Cardiac muscle cell (in vitro differentiated cells and primary cell): ENCODE data around the gene SNX4. TPM values are rescaled to one million over a fixed set of nuclear protein-coding genes. Genes with fewer than 3 reads are reported as not detected.
"Not testable (repeated sequence)": the region's sequence is repeated elsewhere in the genome, so short reads cannot be mapped to it uniquely, and the experiment has no call there.

ENCODE experiments used
- DNase-seq, 2 donors: peaks; one replicate each; pipeline versions ENCODE4 v3.0.0 to v3.0.0-alpha.2; 2010 to 2017; ENCODE audit warnings: low read depth in 1 of 2, low spot score in 1 of 2
- H3K27ac ChIP-seq: fragments of 200-600 bp; sonication (generic); 2 replicates; pipeline ENCODE4 v1.5.1; 2016
- H3K27me3 ChIP-seq: fragments of 200-600 bp; sonication (generic); 2 replicates; pipeline ENCODE4 v1.6.0; 2016; ENCODE audit warnings: control low read depth
- H3K36me3 ChIP-seq: fragments of 200-600 bp; sonication (generic); 2 replicates; pipeline ENCODE4 v1.5.1; 2016; ENCODE audit warnings: control low read depth
- H3K4me1 ChIP-seq: fragments of 200-600 bp; sonication (generic); 2 replicates; pipeline ENCODE4 v1.8.1; 2017; ENCODE audit warnings: low read depth, mild to moderate bottlenecking, mixed run types
- H3K4me3 ChIP-seq: fragments of 200-600 bp; sonication (generic); 2 replicates; pipeline ENCODE4 v1.5.1; 2016; ENCODE audit warnings: mild to moderate bottlenecking
- H3K9me3 ChIP-seq: fragments of 200-600 bp; sonication (generic); 2 replicates; pipeline ENCODE4 v1.5.1; 2017; ENCODE audit warnings: low read depth, mild to moderate bottlenecking, control low read depth
- polyA plus RNA-seq: library from polyadenylated mRNA; unstranded; fragments of >200 nt; fragmentation: Nextera tagmentation; extraction: Ambion mirVana; gene quantifications from 2 replicates; pipeline ENCODE4 v1.2.1, GENCODE V29; 2016
- total RNA-seq: library from RNA; depleted of rRNA; stranded (reverse); fragments of >200 nt; gene quantifications from 2 replicates; pipeline ENCODE4 v1.2.3, GENCODE V29; 2016
- TF ChIP-seq, protein P1 (sequence below): IDR thresholded peaks from 2 replicates; pipeline ENCODE4 v1.5.1; 2012; ENCODE audit warnings: low read depth, mild to moderate bottlenecking, low read length

Gene SNX4
- total and polyA plus RNA-seq, 2 experiments from 2014 or later = 43.5 to 63.8 TPM

DNA sequence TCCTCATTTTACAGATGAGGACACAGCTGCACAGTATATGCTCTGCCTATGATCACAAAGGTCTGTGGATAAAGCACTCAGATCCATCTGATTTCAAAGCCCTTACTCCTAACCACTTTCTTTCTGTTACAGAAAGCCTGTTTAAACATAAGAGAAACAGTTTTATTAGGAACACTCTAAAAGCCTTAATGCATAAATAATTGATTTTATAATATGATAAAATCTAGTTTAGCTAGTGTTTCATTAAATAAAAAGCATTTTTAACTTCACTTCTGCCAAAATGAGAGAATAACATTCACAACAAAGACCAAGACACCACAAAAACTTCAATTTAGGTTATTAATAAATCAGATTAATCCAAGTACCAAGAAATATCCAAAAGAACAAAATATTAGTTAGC lies 21.4 kb downstream of the SNX4 start:
- H3K36me3 ChIP-seq = peaks cover 14% of the 10 kb centered on the region
- TF ChIP-seq, protein P1, sequence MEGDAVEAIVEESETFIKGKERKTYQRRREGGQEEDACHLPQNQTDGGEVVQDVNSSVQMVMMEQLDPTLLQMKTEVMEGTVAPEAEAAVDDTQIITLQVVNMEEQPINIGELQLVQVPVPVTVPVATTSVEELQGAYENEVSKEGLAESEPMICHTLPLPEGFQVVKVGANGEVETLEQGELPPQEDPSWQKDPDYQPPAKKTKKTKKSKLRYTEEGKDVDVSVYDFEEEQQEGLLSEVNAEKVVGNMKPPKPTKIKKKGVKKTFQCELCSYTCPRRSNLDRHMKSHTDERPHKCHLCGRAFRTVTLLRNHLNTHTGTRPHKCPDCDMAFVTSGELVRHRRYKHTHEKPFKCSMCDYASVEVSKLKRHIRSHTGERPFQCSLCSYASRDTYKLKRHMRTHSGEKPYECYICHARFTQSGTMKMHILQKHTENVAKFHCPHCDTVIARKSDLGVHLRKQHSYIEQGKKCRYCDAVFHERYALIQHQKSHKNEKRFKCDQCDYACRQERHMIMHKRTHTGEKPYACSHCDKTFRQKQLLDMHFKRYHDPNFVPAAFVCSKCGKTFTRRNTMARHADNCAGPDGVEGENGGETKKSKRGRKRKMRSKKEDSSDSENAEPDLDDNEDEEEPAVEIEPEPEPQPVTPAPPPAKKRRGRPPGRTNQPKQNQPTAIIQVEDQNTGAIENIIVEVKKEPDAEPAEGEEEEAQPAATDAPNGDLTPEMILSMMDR = no peak

DNA sequence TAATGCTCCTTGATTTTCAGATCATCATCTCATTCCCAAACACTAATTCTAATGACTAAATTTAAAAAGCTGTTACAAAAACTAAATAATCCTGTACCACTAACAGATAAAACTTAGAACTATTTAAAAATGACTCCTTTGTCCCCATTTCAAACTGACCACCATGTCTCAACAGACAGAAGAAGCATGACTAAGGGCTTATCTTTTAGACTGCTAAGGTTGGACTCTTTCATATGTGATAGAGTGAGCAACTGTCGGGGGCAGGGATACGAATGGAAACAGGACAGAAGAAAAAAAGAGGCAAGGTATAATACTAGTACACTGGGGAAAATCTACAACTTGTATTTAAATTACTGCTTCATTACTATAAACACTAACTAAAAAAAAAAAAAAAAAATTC lies 23.3 kb downstream of the SNX4 start:
- DNase-seq = peak in 1 of 2 donors; percentile 12
- H3K4me3 ChIP-seq = no peak overlapping the region
- peaks cover 5% of the 10 kb centered on the region for H3K4me1 ChIP-seq
- H3K36me3 ChIP-seq = peaks cover 18% of the 10 kb centered on the region
- TF ChIP-seq, protein P1 = no peak
- no peaks in the 10 kb centered on the region for H3K9me3 ChIP-seq
- no peak overlapping the region for H3K27ac ChIP-seq
- H3K27me3 ChIP-seq = no peaks in the 10 kb centered on the region

More for the DNA sequence above, 21.4 kb downstream of the SNX4 start:
- no peaks in the 10 kb centered on the region for H3K9me3 ChIP-seq
- no peak for DNase-seq
- H3K27ac ChIP-seq = no peak overlapping the region
- no peak overlapping the region for H3K4me3 ChIP-seq
- peaks cover 5% of the 10 kb centered on the region for H3K4me1 ChIP-seq
- no peaks in the 10 kb centered on the region for H3K27me3 ChIP-seq

DNA sequence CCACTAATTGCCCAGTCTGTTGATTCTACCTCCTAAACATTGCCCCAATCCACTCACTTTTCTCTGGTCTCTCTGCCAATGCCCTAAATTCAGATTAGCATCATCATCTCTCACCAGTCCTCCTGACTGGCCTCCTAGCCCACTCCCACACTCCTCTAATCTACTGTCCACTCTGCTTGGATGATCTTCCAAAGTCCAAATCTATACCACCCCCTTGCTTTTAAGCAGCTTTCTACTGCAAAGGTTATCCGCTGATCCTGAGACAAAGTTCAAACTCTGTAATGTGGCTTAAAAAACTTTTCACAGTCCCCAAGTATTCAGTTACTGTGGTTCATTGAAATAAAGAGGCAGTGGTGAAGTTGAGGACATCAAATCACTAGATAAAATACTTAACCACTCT lies 37.6 kb downstream of the SNX4 start:
- TF ChIP-seq, protein P1 = no peak
- H3K27ac ChIP-seq = peak overlapping the region; percentile 23
- H3K36me3 ChIP-seq = peaks cover 30% of the 10 kb centered on the region
- DNase-seq = no peak
- H3K4me1 ChIP-seq = no peaks in the 10 kb centered on the region
- H3K9me3 ChIP-seq = no peaks in the 10 kb centered on the region
- H3K27me3 ChIP-seq = no peaks in the 10 kb centered on the region
- no peak overlapping the region for H3K4me3 ChIP-seq

DNA sequence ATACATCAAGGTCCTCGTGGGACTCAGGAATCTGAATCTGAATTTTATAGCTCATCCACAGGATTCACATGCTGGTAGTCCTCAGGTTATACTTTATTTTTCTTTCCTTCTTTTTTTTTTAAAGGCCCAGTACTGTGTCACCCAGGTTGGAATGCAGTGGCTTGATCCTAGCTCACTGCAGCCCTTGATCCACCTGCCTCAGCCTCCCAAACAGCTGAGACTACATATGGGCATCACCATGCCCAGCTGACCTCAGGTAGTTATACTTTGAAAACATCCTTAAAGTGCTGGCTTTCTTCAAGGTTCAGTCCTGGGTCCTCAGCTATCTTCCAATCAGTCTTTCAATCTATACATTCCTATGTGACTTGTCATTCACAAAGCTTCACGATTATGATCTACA lies 38.2 kb downstream of the SNX4 start:
- Histone ChIP-seq H3K27me3 (no peaks in the 10 kb centered on the region), H3K4me1 (no peaks in the 10 kb centered on the region), H3K9me3 (no peaks in the 10 kb centered on the region), H3K27ac (no peak overlapping the region), H3K4me3 (no peak overlapping the region), H3K36me3 (peaks cover 34% of the 10 kb centered on the region)
- TF ChIP-seq, protein P1 = no peak
- DNase-seq = no peak

DNA sequence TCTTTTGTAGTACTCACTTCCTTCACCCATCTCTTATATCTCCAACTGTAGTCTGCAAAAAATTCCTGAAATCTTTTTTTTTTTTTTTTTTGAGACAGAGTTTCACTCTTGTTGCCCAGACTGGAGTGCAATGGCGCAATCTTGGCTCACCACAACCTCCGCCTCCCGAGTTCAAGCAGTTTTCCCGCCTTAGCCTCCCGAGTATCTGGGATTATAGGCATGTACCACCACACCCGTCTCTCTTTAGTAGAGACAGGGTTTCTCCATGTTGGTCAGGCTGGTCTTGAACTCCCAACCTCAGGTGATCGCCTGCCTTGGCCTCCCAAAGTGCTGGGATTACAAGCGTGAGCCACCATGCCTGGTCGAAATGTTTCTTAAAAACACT lies 38.6 kb downstream of the SNX4 start:
- not testable (repeated sequence) for H3K4me3 ChIP-seq, H3K4me1 ChIP-seq, H3K27ac ChIP-seq, H3K27me3 ChIP-seq, H3K9me3 ChIP-seq, DNase-seq
- peaks cover 34% of the 10 kb centered on the region for H3K36me3 ChIP-seq

DNA sequence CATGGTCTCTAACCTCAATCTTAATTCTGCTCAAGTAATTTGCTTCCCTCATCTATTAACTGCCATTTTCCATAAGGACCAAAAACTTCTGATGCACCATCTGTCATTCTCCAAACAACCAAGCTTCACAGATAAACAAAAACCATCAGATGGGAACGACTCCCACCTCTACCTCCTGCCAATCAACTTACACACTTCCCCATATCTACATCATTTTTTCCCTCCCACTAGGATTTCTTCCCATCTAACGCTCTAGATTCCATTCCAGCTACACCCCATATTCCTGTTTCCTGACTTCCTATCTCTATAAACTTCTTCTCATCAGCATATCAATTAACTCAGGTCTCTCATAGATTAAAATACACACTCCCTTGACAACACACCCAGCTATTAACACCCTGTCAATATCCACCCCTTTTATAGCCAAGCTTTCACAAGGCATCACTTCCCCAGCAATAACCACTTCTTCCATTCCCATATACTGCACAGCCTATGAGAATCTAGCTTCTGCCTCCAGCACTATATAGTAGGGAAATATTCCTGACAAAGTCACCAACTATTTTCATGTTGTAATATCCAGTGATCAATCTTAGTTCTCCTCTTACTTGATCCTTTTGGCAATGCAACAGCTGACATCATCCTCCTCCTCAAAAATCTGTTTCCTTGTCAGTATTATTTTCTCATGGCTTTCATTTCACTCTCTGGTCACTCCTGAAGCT lies 39.2 kb downstream of the SNX4 start:
- Histone ChIP-seq H3K36me3 (peaks cover 36% of the 10 kb centered on the region), H3K27me3 (no peaks in the 10 kb centered on the region)
- DNase-seq = peak in 1 of 2 donors; percentile 62

More for the DNA sequence above, 39.2 kb downstream of the SNX4 start:
- Histone ChIP-seq H3K4me3 (no peak overlapping the region), H3K9me3 (no peaks in the 10 kb centered on the region), H3K27ac (no peak overlapping the region), H3K4me1 (no peaks in the 10 kb centered on the region)
- TF ChIP-seq, protein P1 = no peak
